Measurements from ENCODE around the gene ZGLP1.

- TF ChIP-seq XRCC5 (optimal IDR thresholded peaks at IDR 0.05; ENCODE audit: low read length) (peak; percentile 91), CTCF (CRISPR knock-in tag; IDR thresholded peaks at IDR 0.05) (peak; percentile 51), KDM5B (CRISPR knock-in tag; IDR thresholded peaks at IDR 0.05; ENCODE audit: borderline replicate concordance) (peak; percentile 87), ERF (CRISPR knock-in tag; IDR thresholded peaks at IDR 0.05) (peak; percentile 84), PRDM4 (CRISPR knock-in tag; IDR thresholded peaks at IDR 0.05; ENCODE audit: borderline replicate concordance) (peak; percentile 55; the same call in 1 of the 2 replicates), ZNF841 (CRISPR knock-in tag; IDR thresholded peaks at IDR 0.05; ENCODE audit: borderline replicate concordance) (no peak), MTF1 (CRISPR knock-in tag; IDR thresholded peaks at IDR 0.05) (no peak), ATM (IDR thresholded peaks at IDR 0.05; ENCODE audit: borderline replicate concordance) (no peak), MIER2 (CRISPR knock-in tag; IDR thresholded peaks at IDR 0.05) (no peak; the same call in 1 of the 2 replicates)
- TF ChIP-seq, protein P1, sequence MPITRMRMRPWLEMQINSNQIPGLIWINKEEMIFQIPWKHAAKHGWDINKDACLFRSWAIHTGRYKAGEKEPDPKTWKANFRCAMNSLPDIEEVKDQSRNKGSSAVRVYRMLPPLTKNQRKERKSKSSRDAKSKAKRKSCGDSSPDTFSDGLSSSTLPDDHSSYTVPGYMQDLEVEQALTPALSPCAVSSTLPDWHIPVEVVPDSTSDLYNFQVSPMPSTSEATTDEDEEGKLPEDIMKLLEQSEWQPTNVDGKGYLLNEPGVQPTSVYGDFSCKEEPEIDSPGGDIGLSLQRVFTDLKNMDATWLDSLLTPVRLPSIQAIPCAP (CRISPR knock-in tag; IDR thresholded peaks at IDR 0.05; ENCODE audit: low read depth): no peak
Measured at GRCh38 chr19:10270616-10271394, 38.8 kb downstream of the ZGLP1 start, which contains the start of gene ICAM1.

All from HepG2 (cell line).